GM21423 (cell line): ENCODE measurements around the gene SH3RF1.
"Not testable (repeated sequence)": the region's sequence is repeated elsewhere in the genome, so short reads cannot be mapped to it uniquely, and the experiment has no call there.

Experiments used
- ATAC-seq: cut with Tn5 transposase; IDR thresholded peaks from one replicate; pipeline ENCODE4 v1.9.1; 2021; ENCODE audit warnings: mild to moderate bottlenecking, moderate library complexity; ENCODE audit not compliant: unreplicated experiment

Gene SH3RF1

GRCh38 chr4:169277838-169278237, 7.1 kb upstream of the SH3RF1 start:
- not testable (repeated sequence) for ATAC-seq

GRCh38 chr4:169275180-169275579, 4.4 kb upstream of the SH3RF1 start:
- no peak for ATAC-seq

DNA sequence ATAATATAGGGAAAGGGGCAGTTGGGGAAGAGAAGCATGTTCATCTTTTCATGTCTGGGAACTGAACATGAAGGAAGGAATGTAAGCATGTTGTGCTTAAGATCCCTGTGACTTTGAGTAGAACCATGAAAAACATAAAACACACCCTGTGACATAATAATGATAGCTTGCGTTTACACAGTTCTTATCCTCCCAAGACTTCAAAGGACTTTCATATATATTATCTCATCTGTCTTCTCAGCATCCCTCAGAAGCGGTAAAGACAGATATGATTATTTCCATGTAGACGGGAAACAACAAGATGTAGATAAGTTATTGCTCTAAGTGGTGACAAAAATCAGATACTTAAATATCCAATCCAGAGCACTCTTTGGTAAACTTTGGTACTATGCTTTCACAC, 3.3 kb upstream of the SH3RF1 start:
- ATAC-seq, result no peak

- no peak for ATAC-seq
These were observed 1.6 kb upstream of the SH3RF1 start for GRCh38 chr4:169272265-169272886.

DNA sequence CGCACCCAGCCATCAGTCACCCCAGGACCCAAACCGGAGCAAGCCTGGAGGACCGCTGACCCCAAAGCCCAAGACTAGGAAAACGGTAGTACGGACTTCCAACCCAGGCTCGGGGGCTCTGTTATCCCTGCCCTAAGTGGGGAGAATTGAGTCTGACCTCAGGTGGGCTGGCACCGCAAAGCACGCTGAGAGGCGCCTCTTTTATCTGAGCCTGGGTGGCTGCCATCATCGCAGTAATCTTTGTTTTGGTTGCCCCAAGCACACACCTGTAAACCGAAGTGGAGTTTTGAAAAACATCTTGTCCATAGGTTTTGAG, 894 bp upstream of the SH3RF1 start:
- ATAC-seq, result no peak

DNA sequence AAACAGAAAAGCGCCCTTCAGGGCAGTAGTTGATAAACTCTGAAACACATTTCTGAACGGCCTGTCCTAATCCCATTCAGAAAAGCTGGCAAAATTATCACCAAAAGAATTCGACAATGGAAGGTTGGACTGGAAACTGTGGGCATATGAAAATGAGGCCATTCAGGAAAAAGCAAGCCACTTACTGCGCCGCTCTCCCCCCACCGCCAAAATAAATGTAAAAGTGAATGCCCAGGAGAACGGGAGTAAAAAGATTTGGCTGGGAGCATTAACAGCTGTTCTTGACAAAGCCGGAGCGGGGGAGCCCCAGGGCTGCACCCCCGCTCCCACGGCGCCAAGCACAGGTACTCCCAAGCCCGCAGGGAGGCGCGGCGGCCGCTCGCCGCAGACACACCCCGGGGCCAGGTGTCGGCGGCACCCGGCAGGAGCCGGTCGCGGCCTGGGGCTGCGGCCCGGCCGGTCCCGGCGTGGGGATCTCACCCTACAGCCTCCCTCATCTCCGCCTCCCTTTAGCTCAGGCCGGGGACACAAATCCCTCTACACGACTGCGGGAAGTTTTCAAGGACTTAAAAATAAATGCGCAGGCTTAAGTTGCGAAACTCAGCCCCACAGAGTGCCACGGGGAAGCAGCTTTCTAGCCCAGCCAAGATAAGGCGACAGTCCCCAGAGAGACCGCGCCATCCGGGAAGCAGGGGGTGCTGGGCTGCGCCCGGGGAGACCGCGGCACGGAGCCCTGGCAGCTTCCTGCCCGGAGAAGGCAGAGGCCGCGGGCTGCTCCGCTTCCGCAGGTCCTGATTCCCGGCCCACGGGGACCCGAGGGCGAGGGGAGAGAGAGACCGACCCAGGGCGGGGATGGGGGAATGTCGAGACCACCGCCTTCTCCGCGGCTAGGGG, 593 bp downstream of the SH3RF1 start:
- ATAC-seq, result peak; percentile 45

DNA sequence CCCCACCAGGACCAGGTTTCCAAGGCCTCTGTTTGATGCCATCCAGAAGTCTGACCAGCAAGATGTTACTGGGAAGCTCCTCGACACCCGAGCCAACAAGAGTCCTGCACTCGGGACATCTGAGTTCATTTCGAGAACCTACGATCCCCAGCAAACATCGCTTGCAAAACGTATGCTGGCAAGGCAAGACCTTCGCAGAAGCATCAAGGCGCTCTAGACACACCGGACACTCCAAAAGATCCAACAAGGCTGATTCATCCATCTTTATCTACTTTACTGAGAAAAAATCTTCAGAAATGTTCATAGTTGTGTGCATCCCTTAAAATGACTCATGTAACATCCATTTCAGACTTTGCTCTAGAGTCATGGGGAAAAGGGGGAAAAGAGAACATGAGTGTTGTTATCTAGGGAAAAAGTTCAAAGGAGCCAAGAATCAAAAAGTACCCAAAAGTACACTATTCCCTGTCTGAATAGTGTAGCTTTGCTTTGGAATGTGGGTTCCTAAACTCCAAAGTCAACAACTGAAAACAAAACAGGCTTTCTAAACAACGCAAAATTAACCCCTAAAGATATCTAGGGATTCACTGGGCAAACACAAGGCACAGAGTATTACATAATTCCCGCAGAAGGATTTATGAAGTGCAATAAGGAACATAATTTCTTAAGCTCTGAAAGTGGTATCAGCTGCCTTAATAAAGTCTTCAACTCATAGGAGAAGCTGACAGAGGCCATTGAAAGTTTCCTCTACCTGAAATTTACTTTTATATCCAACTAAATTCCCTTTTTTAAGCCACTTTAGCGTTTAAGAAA, 1.6 kb downstream of the SH3RF1 start:
- ATAC-seq, result no peak

GRCh38 chr4:169267070-169267469, 3.7 kb downstream of the SH3RF1 start:
- ATAC-seq, result no peak

- no peak for ATAC-seq
These were observed 4.1 kb downstream of the SH3RF1 start for GRCh38 chr4:169266661-169267060.

DNA sequence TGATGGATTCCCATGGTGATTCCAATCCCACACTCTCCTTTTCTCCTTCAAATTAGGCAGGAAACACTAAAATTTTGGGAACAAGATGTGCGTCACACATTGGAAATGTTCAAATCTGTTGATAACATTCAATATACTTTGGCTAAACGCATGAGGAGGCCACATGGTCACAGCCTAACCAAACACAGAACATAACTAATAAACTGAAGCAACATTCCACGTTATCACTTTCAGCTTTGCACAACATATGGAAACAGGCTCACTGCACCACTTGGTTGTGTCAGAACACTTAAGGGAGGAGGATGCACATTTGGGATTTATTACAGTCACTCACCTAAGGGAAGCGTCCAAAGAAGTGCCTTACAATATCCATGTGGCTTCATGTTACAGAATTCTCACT, 4.7 kb downstream of the SH3RF1 start:
- no peak for ATAC-seq

- no peak for ATAC-seq
These were observed 6.9 kb downstream of the SH3RF1 start for GRCh38 chr4:169263791-169264392.

DNA sequence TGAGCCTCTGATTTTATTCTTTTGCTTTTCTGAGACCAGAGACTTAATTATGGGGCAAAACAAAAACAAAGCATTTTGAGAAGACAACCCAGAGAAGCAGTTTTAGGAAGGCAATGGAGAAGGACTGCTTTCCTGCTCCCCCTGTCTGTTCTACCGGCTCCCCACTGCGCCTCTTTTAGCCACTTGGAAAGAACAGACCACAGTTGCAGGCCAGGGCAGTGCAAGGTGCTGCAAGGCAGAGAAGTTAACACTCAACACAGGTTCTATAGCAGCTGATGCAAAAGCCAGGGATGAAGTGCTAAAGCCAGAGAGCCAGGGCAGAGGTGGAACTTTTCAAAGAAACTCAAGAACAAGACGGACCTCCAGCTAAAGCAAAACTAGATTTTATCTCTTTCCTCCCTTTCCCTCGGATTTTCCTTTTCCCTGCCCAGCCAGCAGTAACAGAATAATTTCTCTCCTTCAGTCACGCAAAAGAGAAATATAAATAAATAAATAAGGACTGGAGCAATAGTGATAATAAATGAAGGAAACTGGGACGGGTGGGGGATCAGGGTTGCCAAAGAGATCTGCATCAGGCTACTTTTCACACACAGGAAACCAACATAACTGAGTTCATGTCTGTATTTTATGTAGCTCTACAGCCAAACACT, 10.4 kb downstream of the SH3RF1 start:
- ATAC-seq, result no peak

DNA sequence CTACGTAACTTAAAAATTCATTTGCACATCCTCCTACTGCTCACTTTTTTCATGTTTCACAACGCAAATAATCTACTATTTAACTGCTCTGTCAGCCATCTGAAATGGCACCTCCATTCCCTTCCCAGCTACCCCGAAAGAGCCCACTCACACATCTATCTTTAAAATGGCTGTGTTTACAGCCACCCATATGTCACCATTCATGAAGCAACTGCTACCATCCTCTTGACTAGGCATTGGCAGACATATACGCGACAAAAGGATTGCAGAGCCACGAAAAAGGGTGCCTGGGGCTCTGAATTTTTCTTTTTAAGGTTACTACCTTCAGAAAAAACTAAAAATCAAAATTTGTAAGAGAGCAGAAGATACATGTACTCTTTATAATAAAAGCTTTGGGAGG, 11.5 kb downstream of the SH3RF1 start:
- ATAC-seq, result no peak

DNA sequence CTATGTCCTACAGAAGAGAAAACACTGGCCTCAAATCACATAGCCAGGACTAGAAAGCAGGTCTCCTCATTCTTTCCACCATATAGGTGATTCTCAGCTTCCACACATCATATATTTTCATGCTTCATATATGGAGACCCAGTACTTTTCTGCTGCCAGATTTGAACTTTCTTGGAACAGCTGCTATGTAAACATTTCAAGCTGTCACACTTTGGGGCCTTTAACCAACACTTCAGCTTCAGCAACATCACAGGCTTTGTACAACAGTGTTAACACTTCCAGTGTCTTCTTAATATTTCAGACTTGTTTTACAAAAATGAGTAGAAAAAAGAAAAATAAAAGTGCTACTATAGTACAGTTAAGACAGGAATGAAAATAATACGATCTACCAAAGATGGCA, 12.6 kb downstream of the SH3RF1 start:
- ATAC-seq, result no peak

DNA sequence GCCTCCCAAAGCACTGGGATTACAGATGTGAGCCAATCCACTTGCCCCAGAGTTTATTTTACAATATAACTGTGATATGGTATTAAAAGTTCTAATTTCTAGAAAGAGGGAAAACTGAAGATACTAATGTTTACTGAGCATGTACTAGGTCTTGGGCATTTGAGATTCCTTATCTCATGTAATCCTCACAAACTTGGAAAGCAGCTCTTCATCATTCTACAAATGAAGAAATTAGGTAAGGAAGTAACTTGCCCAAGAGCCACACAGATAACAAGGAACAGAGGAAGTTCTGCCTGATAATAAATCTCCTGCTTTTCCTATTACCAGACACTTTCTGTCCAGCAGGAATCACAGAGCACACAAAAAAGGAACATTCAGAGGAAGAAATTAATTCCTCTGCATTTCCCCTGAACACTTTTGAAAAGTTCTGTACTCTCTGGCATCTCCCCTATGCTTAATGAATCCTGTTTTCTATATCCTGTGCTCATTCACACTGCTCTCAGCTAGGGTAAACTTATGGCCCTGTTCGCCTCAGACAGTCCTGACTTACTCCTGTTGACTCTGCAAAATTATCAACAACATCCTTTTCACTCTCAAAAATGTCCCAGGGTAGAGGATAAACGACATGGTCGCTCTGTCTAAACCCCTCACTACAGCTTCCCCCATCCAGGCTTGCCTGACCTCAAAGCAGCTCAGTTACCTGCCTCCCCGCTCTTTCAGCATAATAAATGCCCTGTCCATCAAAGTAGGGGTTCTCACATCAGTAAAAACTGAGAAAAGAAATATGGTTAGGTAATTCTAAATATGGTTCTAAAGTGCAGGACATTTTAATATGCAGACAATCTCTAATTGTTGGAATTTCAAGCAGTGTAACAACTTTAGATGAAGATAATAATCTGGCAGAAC, 13.6 kb downstream of the SH3RF1 start:
- ATAC-seq, result no peak

DNA sequence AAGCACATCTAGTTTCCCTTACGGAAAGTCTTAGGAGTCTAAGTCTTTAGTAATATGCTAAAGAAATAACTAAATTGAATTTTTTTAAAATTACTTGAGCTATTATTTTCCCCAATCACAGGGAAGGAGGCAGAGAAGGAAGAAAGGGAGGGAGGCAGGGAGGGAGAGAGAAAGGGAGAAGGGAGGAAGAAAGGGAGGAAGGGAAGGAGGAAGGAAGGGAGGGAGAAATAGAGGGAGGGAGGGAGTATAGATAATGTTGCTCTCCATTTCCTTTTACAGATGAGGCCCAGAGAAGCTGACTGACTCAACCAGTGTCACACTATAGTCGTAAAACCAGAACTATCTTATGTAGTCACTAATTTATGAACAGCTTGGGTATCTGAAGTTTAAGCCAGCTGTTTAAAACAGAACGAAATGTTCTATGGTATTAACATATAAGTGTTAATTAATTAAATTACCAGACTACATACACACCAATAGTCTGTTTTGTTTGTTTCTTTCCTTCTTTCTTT, 14.6 kb downstream of the SH3RF1 start:
- ATAC-seq, result no peak

- ATAC-seq, result no peak
These were observed 16.2 kb downstream of the SH3RF1 start for GRCh38 chr4:169254546-169254983.

- no peak for ATAC-seq
These were observed 16.9 kb downstream of the SH3RF1 start for GRCh38 chr4:169253904-169254303.

DNA sequence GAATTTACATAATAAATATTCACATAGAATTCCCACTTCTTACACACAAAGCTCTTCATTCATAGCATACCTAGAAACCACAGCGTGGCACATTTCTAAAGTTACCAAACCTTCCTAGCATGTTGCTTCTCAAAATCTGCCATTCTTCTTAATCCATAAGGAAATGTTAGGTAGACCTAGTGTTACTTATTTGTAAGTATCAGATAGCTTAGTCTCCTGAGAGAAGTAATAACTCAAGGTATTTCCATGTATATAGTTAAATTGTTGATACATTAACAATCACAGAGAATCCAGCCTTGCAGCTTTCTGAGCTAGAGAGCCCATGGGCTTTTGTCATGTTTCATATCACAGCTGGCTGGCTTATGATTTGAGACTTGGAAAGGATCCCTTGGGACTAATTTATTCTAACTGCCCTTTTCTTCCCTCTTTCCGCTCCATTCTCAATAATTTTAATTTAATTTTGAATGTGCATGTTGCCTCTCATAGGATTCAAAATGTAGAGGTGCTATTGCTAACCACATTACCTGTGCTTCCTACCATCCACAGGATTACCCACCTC, 17.6 kb downstream of the SH3RF1 start:
- ATAC-seq, result no peak
